NB4 (cell line): ENCODE data around the gene SUGP1.

ENCODE experiments used
- CTCF ChIP-seq: IDR thresholded peaks from one replicate; pipeline ENCODE4 v1.5.1; 2012; ENCODE audit warnings: low read depth, low read length
- POLR2A ChIP-seq: IDR thresholded peaks from 2 replicates; pipeline ENCODE4 v1.6.1; 2011; ENCODE audit warnings: mild to moderate bottlenecking; ENCODE audit not compliant: insufficient read length; ENCODE audit errors: extremely low read depth

- TF ChIP-seq CTCF (no peak), POLR2A (no peak)
These were observed 39.7 kb downstream of the SUGP1 start for GRCh38 chr19:19280561-19280960.
